Measurements from ENCODE around the gene TNFAIP1. TPM values are rescaled to one million over a fixed set of nuclear protein-coding genes. Genes with fewer than 3 reads are reported as not detected.
"Not testable (repeated sequence)": the region's sequence is repeated elsewhere in the genome, so short reads cannot be mapped to it uniquely, and the experiment has no call there.

Gene TNFAIP1
- total RNA-seq, 1 experiment from 2014 or later = 33.4 TPM

GRCh38 chr17:28292878-28293277, 42.7 kb upstream of the TNFAIP1 start:
- H3K27me3 ChIP-seq (ENCODE audit: insufficient read depth, low read length); H3K36me3 ChIP-seq (ENCODE audit: control insufficient read depth in 1 of 2, insufficient read depth in 2 of 2, low read length in 2 of 2); DNase-seq (ENCODE audit: low read depth, low spot score); H4K20me1 ChIP-seq (ENCODE audit: insufficient read depth); H3K79me2 ChIP-seq (ENCODE audit: insufficient read depth, low read length); H3K27ac ChIP-seq (ENCODE audit: low read depth, low read length); RAD21 ChIA-PET (ENCODE audit: low non-redundant PET in 1 of 2, low total read pairs in 2 of 2, uncharacterized antibody in 2 of 2, unreplicated experiment in 2 of 2); BruUV-seq (replicated peaks); CTCF ChIA-PET; H3K9me2 ChIP-seq (ENCODE audit: insufficient read depth); H3K4me1 ChIP-seq (ENCODE audit: control insufficient read depth in 1 of 2, insufficient read depth in 2 of 2, low read length in 2 of 2); POLR2A ChIA-PET; H3K9me3 ChIP-seq (ENCODE audit: control insufficient read depth in 1 of 2, insufficient read depth in 1 of 2, low read depth in 1 of 2, low read length in 2 of 2); intact Hi-C loops (cut with micrococcal nuclease); H3K4me3 ChIP-seq (replicated peaks in 1 of 2; ENCODE audit: low read depth in 1 of 2, low read length in 2 of 2); H3K9ac ChIP-seq (ENCODE audit: low read length): not testable (repeated sequence)
- Histone ChIP-seq H2AFZ (ENCODE audit: low read depth, low read length, poor library complexity, severe bottlenecking) (peak overlapping the region; percentile 95), H3K4me2 (ENCODE audit: low read length) (peak overlapping the region; percentile 46)
- peak; percentile 86 for ATAC-seq
- TF ChIP-seq CBX3 (IDR thresholded peaks at IDR 0.05; ENCODE audit: low read depth) = peak; percentile 37; the same call in 1 of the 2 replicates
- peak in 2 of 3 experiments; percentile 23 to 26; a peak in 3 of 6 replicates for TF ChIP-seq CTCF (IDR thresholded peaks at IDR 0.05 in 2 of 3, conservative IDR thresholded peaks at IDR 0.05 in 1 of 3; ENCODE audit: borderline replicate concordance in 1 of 3, insufficient read depth in 1 of 3, low read depth in 2 of 3, low read length in 2 of 3)
- peak; percentile 38 for TF ChIP-seq RAD21 (IDR thresholded peaks at IDR 0.05; ENCODE audit: low read depth)

DNA sequence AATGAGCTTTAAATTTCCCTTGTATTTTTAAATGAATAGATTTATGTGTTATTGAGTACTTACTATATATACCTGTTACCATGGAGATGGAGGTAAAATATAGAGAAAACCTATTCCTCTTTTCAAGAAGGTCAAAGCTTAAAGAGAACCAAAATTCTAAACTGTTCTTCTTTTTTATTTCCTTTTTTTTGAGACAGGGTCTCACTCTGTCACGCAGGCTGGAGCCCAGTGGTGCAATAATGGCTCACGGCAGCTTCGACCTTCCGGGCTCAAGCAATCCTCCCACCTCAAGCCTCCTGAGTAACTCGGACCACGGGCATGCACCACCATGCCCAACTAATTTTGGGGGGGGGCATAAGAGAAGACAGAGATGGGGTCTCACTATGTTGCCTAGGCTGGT, 41.6 kb upstream of the TNFAIP1 start:
- ATAC-seq (no peak), DNase-seq (ENCODE audit: low read depth, low spot score) (no peak)
- Histone ChIP-seq H3K27ac (ENCODE audit: low read depth, low read length) (no peak overlapping the region), H3K9me2 (ENCODE audit: insufficient read depth) (no peaks in the 10 kb centered on the region), H3K9me3 (ENCODE audit: control insufficient read depth in 1 of 2, insufficient read depth in 1 of 2, low read depth in 1 of 2, low read length in 2 of 2) (no peaks in the 10 kb centered on the region), H2AFZ (ENCODE audit: low read depth, low read length, poor library complexity, severe bottlenecking) (no peak overlapping the region), H3K36me3 (ENCODE audit: control insufficient read depth in 1 of 2, insufficient read depth in 2 of 2, low read length in 2 of 2) (no peaks in the 10 kb centered on the region), H4K20me1 (ENCODE audit: insufficient read depth) (no peaks in the 10 kb centered on the region), H3K79me2 (ENCODE audit: insufficient read depth, low read length) (no peaks in the 10 kb centered on the region), H3K9ac (ENCODE audit: low read length) (no peak overlapping the region), H3K4me2 (ENCODE audit: low read length) (no peak overlapping the region), H3K4me1 (ENCODE audit: control insufficient read depth in 1 of 2, insufficient read depth in 2 of 2, low read length in 2 of 2) (peaks cover 0 to 4% of the 10 kb centered on the region in 2 experiments; a peak in 1 of 4 replicates), H3K27me3 (ENCODE audit: insufficient read depth, low read length) (no peaks in the 10 kb centered on the region), H3K4me3 (replicated peaks in 1 of 2; ENCODE audit: low read depth in 1 of 2, low read length in 2 of 2) (no peak overlapping the region)
- ChIA-PET POLR2A (no interaction called here), RAD21 (ENCODE audit: low non-redundant PET in 1 of 2, low total read pairs in 2 of 2, uncharacterized antibody in 2 of 2, unreplicated experiment in 2 of 2) (no interaction called here), CTCF (no interaction called here)
- no TSS peak for BruUV-seq (replicated peaks)
- intact Hi-C loops (cut with micrococcal nuclease) = no loop called here
- TF ChIP-seq SIN3A (IDR thresholded peaks at IDR 0.05; ENCODE audit: low read depth) = no peak
- TF ChIP-seq REST (IDR thresholded peaks at IDR 0.05; ENCODE audit: low read depth) = no peak
- TF ChIP-seq EGR1 (IDR thresholded peaks at IDR 0.05; ENCODE audit: low read depth) = no peak
- no peak for TF ChIP-seq EZH2 (IDR thresholded peaks at IDR 0.05)
- TF ChIP-seq JUND (IDR thresholded peaks at IDR 0.05) = no peak
- TF ChIP-seq ZFX (IDR thresholded peaks at IDR 0.05) = no peak
- no peak for TF ChIP-seq CTCF (IDR thresholded peaks at IDR 0.05 in 2 of 3, conservative IDR thresholded peaks at IDR 0.05 in 1 of 3; ENCODE audit: borderline replicate concordance in 1 of 3, insufficient read depth in 1 of 3, low read depth in 2 of 3, low read length in 2 of 3)
- no peak for TF ChIP-seq SRF (IDR thresholded peaks at IDR 0.05; ENCODE audit: low read depth)
- TF ChIP-seq, protein P1, sequence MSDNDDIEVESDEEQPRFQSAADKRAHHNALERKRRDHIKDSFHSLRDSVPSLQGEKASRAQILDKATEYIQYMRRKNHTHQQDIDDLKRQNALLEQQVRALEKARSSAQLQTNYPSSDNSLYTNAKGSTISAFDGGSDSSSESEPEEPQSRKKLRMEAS (IDR thresholded peaks at IDR 0.05) = no peak

Data from HCT116 (cell line).